SK-N-SH (cell line): Measurements from ENCODE around the gene TAMM41.

Experiments used
- ELF1 ChIP-seq: IDR thresholded peaks from 2 replicates; pipeline ENCODE4 v1.4.0; 2012
- FOXM1 ChIP-seq: IDR thresholded peaks from 2 replicates; pipeline ENCODE4 v1.4.0; 2012; ENCODE audit warnings: low read depth, mild to moderate bottlenecking
- MXI1 ChIP-seq: IDR thresholded peaks from 2 replicates; pipeline ENCODE4 v1.6.1; 2012; ENCODE audit warnings: mild to moderate bottlenecking, low read depth, low read length, improper control_type of control experiment
- NRF1 ChIP-seq: IDR thresholded peaks from 2 replicates; pipeline ENCODE4 v1.6.1; 2012; ENCODE audit warnings: low read depth, mild to moderate bottlenecking, low read length
- PBX3 ChIP-seq: IDR thresholded peaks from 2 replicates; pipeline ENCODE4; 2012
- POLR2AphosphoS5 ChIP-seq: IDR thresholded peaks from 2 replicates; pipeline ENCODE4 v1.6.1; 2012; ENCODE audit warnings: low read depth, low read length
- RCOR1 ChIP-seq: fragments of 150-350 bp; IDR thresholded peaks from 2 replicates; pipeline ENCODE4 v1.6.1; 2017; ENCODE audit warnings: antibody characterized with exemption, low read length
- RFX5 ChIP-seq: IDR thresholded peaks from 2 replicates; pipeline ENCODE4 v1.6.1; 2012; ENCODE audit warnings: mild to moderate bottlenecking, improper control_type of control experiment, low read length
- TCF12 ChIP-seq: IDR thresholded peaks from 2 replicates; pipeline ENCODE4 v1.4.0; 2012
- YY1 ChIP-seq: IDR thresholded peaks from 2 replicates; pipeline ENCODE4 v1.4.0; 2012; ENCODE audit warnings: low read depth, mild to moderate bottlenecking
- TF ChIP-seq, protein P1 (sequence below): fragments of 200-600 bp; sonication (generic); IDR thresholded peaks from 2 replicates; pipeline ENCODE4 v1.6.1; 2017; ENCODE audit warnings: antibody characterized with exemption, mild to moderate bottlenecking, moderate library complexity
- TF ChIP-seq, protein P2 (sequence below): IDR thresholded peaks from 2 replicates; pipeline ENCODE4 v1.6.1; 2012; ENCODE audit warnings: mild to moderate bottlenecking, low read depth, low read length, moderate library complexity

DNA sequence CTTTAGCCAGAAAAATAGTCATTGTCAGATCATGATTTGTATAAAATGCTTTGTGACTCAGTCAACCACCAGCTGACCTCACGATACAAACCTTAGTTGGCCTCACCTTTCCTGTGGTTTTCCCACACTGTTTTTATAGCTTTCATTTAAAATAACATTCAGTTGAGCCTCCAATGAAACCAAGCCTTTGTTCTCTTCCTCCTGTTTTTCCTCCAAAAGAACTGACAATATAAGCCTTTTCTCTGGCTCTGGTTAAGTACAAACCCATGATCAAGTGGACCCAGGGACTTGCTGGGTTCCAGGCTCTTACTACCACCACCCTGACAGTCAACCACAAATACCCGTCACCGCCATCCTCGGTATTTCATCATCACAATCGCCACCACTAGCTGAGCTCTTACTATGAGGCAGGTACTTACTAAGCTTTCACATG lies 81.7 kb downstream of the TAMM41 start:
- TF ChIP-seq RFX5 (no peak), RCOR1 (no peak), NRF1 (no peak), MXI1 (no peak), PBX3 (peak; percentile 36; the same call in 1 of the 2 replicates), ELF1 (no peak), FOXM1 (no peak), YY1 (no peak), POLR2AphosphoS5 (no peak), TCF12 (peak; percentile 56)
- TF ChIP-seq, protein P1, sequence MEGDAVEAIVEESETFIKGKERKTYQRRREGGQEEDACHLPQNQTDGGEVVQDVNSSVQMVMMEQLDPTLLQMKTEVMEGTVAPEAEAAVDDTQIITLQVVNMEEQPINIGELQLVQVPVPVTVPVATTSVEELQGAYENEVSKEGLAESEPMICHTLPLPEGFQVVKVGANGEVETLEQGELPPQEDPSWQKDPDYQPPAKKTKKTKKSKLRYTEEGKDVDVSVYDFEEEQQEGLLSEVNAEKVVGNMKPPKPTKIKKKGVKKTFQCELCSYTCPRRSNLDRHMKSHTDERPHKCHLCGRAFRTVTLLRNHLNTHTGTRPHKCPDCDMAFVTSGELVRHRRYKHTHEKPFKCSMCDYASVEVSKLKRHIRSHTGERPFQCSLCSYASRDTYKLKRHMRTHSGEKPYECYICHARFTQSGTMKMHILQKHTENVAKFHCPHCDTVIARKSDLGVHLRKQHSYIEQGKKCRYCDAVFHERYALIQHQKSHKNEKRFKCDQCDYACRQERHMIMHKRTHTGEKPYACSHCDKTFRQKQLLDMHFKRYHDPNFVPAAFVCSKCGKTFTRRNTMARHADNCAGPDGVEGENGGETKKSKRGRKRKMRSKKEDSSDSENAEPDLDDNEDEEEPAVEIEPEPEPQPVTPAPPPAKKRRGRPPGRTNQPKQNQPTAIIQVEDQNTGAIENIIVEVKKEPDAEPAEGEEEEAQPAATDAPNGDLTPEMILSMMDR = no peak
- TF ChIP-seq, protein P2, sequence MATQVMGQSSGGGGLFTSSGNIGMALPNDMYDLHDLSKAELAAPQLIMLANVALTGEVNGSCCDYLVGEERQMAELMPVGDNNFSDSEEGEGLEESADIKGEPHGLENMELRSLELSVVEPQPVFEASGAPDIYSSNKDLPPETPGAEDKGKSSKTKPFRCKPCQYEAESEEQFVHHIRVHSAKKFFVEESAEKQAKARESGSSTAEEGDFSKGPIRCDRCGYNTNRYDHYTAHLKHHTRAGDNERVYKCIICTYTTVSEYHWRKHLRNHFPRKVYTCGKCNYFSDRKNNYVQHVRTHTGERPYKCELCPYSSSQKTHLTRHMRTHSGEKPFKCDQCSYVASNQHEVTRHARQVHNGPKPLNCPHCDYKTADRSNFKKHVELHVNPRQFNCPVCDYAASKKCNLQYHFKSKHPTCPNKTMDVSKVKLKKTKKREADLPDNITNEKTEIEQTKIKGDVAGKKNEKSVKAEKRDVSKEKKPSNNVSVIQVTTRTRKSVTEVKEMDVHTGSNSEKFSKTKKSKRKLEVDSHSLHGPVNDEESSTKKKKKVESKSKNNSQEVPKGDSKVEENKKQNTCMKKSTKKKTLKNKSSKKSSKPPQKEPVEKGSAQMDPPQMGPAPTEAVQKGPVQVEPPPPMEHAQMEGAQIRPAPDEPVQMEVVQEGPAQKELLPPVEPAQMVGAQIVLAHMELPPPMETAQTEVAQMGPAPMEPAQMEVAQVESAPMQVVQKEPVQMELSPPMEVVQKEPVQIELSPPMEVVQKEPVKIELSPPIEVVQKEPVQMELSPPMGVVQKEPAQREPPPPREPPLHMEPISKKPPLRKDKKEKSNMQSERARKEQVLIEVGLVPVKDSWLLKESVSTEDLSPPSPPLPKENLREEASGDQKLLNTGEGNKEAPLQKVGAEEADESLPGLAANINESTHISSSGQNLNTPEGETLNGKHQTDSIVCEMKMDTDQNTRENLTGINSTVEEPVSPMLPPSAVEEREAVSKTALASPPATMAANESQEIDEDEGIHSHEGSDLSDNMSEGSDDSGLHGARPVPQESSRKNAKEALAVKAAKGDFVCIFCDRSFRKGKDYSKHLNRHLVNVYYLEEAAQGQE = no peak
